HepG2 (cell line): ENCODE measurements around the gene TACC3. TPM values are rescaled to one million over a fixed set of nuclear protein-coding genes. Genes with fewer than 3 reads are reported as not detected.

Source experiments
- ELF3 ChIP-seq: IDR thresholded peaks from 2 replicates; pipeline ENCODE4 v1.6.1; 2016; ENCODE audit warnings: missing genetic modification reagents, missing compliant biosample characterization
- GTF2F1 ChIP-seq: fragments of 150-350 bp; IDR thresholded peaks from 2 replicates; pipeline ENCODE4 v1.6.1; 2014; ENCODE audit warnings: low read length
- HDAC2 ChIP-seq: sonication (generic); formaldehyde crosslinking; IDR thresholded peaks from 2 replicates; pipeline ENCODE4 v1.4.0; 2020; ENCODE audit warnings: missing genetic modification reagents
- RCOR2 ChIP-seq: IDR thresholded peaks from 2 replicates; pipeline ENCODE4 v1.6.1; 2016; ENCODE audit warnings: missing biosample characterization, missing genetic modification reagents
- SAP130 ChIP-seq: IDR thresholded peaks from 2 replicates; pipeline ENCODE4 v1.6.1; 2016; ENCODE audit warnings: low read depth
- SMC3 ChIP-seq: IDR thresholded peaks from 2 replicates; pipeline ENCODE4 v1.6.1; 2011; ENCODE audit warnings: low read length, improper control_type of control experiment
- TEAD3 ChIP-seq: optimal IDR thresholded peaks from 2 replicates; pipeline ENCODE3; 2016; ENCODE audit warnings: borderline replicate concordance
- ZNF30 ChIP-seq: sonication (generic); formaldehyde crosslinking; IDR thresholded peaks from 2 replicates; pipeline ENCODE4 v1.5.0; 2020; ENCODE audit warnings: mild to moderate bottlenecking, missing genetic modification reagents
- ZNF629 ChIP-seq: sonication (generic); formaldehyde crosslinking; conservative IDR thresholded peaks from 2 replicates; pipeline ENCODE4 v1.5.0; 2020; ENCODE audit warnings: missing genetic modification reagents
- polyA plus RNA-seq, 8 experiments: library from polyadenylated mRNA; depleted of rRNA in 3 of 8; stranded (reverse) in 7 of 8; unstranded in 1 of 8; fragments of >200 nt; fragmentation: Illumina TruSeq in 4 of 8; extraction: Trizol in 4 of 8; gene quantifications; 2 replicates each; pipeline versions ENCODE4 v1.2.1 to v1.2.3, GENCODE V29; 2011 to 2016; ENCODE audit warnings: low read depth in 4 of 8, missing spikeins in 1 of 8, mixed read lengths in 1 of 8; ENCODE audit not compliant: insufficient read depth in 1 of 8
- total RNA-seq, 5 experiments: library from RNA; depleted of rRNA; stranded (reverse); fragments of >200 nt; fragmentation: Illumina TruSeq; extraction: Trizol; gene quantifications; 2 replicates each; pipeline ENCODE4 v1.2.3, GENCODE V29; 2016; ENCODE audit warnings: low read depth in 1 of 5
- TF ChIP-seq, protein P1 (sequence below): sonication (generic); formaldehyde crosslinking; IDR thresholded peaks from 2 replicates; pipeline ENCODE4 v1.5.0; 2020; ENCODE audit warnings: mild to moderate bottlenecking, missing genetic modification reagents, borderline replicate concordance
- TF ChIP-seq, protein P2 (sequence below): sonication (generic); formaldehyde crosslinking; IDR thresholded peaks from 2 replicates; pipeline ENCODE4 v1.4.0; 2020; ENCODE audit warnings: mild to moderate bottlenecking, missing genetic modification reagents
- TF ChIP-seq, protein P3 (sequence below): sonication (generic); formaldehyde crosslinking; IDR thresholded peaks from 2 replicates; pipeline ENCODE4 v1.8.0; 2023; ENCODE audit warnings: mild to moderate bottlenecking, missing genetic modification reagents
- TF ChIP-seq, protein P4 (sequence below): sonication (generic); formaldehyde crosslinking; IDR thresholded peaks from 2 replicates; pipeline ENCODE4 v1.5.1; 2020; ENCODE audit warnings: mild to moderate bottlenecking, moderate library complexity, missing genetic modification reagents

TACC3 gene
- total and polyA plus RNA-seq, 2 of the 13 experiments (the other 11 are each of a cell fraction or from before 2014, with no cell fraction given): 20.3 to 21.2 TPM

DNA sequence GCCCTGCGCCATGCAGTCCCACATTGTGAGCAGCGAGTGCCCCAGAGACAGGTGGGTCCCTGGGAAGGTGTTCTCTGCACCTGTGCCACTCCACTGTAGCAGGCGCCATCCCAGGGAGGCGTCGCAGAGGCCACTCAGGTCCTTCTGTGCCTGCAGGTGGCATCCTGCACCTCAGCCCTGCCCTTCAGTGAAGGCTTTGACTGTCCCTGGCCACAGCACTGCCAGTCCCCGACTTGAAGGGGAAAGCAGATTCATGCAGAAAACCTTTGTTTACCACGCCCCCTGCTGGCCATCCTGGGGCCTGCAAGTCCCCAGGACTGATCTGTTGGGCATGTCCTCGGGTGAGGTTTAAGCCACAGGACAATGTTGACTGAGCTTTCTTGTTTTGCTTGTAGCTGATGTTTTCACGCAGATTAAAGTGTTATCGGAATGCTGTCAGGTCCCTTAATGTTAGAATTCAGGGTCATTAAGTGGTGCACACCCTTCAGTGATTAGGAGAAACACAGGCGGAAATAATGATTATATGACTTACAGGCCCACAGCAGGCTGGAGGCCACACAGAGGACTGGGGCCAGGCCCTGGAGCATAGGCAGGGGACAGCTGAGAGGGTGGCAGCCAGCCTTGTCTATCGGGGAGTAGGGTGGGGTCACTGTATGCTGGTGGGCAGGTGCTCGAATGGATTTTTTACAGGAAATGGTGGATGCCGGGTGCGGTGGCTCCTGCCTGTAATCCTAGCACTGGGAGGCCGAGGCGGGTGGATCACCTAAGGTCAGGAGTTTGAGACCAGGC, 5.0 kb downstream of the TACC3 start (continued):
- TF ChIP-seq, protein P1, sequence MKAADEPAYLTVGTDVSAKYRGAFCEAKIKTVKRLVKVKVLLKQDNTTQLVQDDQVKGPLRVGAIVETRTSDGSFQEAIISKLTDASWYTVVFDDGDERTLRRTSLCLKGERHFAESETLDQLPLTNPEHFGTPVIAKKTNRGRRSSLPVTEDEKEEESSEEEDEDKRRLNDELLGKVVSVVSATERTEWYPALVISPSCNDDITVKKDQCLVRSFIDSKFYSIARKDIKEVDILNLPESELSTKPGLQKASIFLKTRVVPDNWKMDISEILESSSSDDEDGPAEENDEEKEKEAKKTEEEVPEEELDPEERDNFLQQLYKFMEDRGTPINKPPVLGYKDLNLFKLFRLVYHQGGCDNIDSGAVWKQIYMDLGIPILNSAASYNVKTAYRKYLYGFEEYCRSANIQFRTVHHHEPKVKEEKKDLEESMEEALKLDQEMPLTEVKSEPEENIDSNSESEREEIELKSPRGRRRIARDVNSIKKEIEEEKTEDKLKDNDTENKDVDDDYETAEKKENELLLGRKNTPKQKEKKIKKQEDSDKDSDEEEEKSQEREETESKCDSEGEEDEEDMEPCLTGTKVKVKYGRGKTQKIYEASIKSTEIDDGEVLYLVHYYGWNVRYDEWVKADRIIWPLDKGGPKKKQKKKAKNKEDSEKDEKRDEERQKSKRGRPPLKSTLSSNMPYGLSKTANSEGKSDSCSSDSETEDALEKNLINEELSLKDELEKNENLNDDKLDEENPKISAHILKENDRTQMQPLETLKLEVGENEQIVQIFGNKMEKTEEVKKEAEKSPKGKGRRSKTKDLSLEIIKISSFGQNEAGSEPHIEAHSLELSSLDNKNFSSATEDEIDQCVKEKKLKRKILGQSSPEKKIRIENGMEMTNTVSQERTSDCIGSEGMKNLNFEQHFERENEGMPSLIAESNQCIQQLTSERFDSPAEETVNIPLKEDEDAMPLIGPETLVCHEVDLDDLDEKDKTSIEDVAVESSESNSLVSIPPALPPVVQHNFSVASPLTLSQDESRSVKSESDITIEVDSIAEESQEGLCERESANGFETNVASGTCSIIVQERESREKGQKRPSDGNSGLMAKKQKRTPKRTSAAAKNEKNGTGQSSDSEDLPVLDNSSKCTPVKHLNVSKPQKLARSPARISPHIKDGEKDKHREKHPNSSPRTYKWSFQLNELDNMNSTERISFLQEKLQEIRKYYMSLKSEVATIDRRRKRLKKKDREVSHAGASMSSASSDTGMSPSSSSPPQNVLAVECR (CRISPR knock-in tag): peak; percentile 49; the same call in 1 of the 2 replicates
- TF ChIP-seq TEAD3 (peak; percentile 29), ZNF629 (CRISPR knock-in tag) (no peak), RCOR2 (CRISPR knock-in tag) (no peak), ZNF30 (CRISPR knock-in tag) (no peak), SMC3 (peak; percentile 74), SAP130 (CRISPR knock-in tag) (peak; percentile 58), GTF2F1 (no peak), ELF3 (CRISPR knock-in tag) (0 out of 2 replicates have a peak, but pooled peaks have one; percentile 19), HDAC2 (CRISPR knock-in tag) (no peak)
- TF ChIP-seq, protein P2, sequence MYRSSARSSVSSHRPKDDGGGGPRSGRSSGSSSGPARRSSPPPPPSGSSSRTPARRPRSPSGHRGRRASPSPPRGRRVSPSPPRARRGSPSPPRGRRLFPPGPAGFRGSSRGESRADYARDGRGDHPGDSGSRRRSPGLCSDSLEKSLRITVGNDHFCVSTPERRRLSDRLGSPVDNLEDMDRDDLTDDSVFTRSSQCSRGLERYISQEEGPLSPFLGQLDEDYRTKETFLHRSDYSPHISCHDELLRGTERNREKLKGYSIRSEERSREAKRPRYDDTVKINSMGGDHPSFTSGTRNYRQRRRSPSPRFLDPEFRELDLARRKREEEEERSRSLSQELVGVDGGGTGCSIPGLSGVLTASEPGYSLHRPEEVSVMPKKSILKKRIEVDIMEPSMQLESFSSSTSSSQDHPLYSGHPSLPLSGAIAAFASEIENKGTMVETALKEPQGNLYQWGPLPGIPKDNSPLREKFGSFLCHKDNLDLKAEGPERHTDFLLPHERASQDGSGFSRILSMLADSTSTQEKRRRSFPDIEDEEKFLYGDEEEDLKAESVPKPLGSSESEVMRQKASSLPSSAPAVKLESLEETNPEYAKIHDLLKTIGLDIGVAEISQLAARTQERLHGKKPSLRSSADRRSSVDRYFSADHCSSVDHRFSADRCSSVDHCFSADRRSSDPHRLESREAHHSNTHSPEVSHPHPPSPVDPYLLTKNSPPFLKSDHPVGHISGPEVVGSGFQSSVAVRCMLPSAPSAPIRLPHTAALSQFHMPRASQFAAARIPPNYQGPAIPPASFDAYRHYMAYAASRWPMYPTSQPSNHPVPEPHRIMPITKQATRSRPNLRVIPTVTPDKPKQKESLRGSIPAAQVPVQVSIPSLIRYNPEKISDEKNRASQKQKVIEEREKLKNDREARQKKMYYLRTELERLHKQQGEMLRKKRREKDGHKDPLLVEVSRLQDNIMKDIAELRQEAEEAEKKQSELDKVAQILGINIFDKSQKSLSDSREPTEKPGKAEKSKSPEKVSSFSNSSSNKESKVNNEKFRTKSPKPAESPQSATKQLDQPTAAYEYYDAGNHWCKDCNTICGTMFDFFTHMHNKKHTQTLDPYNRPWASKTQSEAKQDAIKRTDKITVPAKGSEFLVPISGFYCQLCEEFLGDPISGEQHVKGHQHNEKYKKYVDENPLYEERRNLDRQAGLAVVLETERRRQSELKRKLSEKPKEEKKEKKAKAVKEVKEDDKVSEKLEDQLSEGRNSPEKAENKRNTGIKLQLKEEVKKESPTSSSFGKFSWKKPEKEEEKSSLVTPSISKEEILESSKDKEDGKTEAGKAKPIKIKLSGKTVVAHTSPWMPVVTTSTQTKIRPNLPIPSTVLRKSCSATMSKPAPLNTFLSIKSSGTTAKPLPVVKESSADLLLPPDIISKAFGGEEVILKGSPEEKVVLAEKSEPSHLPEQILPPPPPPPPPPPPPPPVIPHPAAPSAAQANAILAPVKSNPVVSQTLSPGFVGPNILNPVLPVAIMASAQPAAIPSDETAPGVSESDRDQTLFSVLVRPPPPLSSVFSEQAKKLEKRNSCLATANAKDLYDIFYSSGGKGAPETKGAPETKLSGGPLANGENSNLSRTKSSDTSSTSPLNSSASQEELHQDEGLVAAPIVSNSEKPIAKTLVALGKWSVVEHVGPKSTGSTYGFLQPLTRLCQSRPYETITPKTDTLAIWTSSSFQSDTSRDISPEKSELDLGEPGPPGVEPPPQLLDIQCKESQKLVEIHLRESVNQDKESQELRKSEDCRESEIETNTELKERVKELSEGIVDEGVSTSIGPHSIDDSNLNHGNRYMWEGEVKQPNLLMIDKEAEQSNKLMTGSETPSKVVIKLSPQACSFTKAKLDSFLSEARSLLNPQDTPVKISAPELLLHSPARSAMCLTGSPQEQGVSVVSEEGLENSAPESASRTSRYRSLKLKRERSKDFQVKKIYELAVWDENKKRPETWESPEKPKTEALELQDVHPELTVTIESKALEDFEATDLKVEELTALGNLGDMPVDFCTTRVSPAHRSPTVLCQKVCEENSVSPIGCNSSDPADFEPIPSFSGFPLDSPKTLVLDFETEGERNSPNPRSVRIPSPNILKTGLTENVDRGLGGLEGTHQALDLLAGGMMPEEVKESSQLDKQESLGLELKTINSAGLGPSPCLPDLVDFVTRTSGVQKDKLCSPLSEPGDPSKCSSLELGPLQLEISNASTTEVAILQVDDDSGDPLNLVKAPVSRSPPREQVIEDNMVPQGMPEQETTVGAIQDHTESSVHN (CRISPR knock-in tag): no peak
- TF ChIP-seq, protein P3, sequence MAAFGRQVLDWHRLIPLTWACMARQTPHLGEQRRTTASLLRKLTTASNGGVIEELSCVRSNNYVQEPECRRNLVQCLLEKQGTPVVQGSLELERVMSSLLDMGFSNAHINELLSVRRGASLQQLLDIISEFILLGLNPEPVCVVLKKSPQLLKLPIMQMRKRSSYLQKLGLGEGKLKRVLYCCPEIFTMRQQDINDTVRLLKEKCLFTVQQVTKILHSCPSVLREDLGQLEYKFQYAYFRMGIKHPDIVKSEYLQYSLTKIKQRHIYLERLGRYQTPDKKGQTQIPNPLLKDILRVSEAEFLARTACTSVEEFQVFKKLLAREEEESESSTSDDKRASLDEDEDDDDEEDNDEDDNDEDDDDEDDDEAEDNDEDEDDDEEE (CRISPR knock-in tag): no peak
- TF ChIP-seq, protein P4, sequence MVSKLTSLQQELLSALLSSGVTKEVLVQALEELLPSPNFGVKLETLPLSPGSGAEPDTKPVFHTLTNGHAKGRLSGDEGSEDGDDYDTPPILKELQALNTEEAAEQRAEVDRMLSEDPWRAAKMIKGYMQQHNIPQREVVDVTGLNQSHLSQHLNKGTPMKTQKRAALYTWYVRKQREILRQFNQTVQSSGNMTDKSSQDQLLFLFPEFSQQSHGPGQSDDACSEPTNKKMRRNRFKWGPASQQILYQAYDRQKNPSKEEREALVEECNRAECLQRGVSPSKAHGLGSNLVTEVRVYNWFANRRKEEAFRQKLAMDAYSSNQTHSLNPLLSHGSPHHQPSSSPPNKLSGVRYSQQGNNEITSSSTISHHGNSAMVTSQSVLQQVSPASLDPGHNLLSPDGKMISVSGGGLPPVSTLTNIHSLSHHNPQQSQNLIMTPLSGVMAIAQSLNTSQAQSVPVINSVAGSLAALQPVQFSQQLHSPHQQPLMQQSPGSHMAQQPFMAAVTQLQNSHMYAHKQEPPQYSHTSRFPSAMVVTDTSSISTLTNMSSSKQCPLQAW: peak; percentile 24; the same call in 1 of the 2 replicates
